Duodenal mucosa (tissue), 2 donors: Measurements from ENCODE around the gene LTA4H.

Experiments used
- H3K27ac ChIP-seq: one replicate; pipeline ENCODE4 v1.7.0; 2013; ENCODE audit warnings: low read depth, low read length
- H3K27me3 ChIP-seq, 2 donors: one replicate each; pipeline ENCODE4 v1.7.0; 2013; ENCODE audit warnings: low read length in 2 of 2, control low read depth in 1 of 2; ENCODE audit not compliant: insufficient read depth in 2 of 2, control insufficient read depth in 1 of 2
- H3K36me3 ChIP-seq, 2 donors: one replicate each; pipeline ENCODE4 v1.7.0; 2013; ENCODE audit warnings: low read length in 2 of 2, control low read depth in 1 of 2; ENCODE audit not compliant: insufficient read depth in 2 of 2, control insufficient read depth in 1 of 2
- H3K4me1 ChIP-seq, 2 donors: one replicate each; pipeline ENCODE4 v1.7.0; 2013; ENCODE audit warnings: low read length in 2 of 2, control low read depth in 1 of 2; ENCODE audit not compliant: insufficient read depth in 2 of 2, control insufficient read depth in 1 of 2
- H3K4me3 ChIP-seq, 2 donors: one replicate each; pipeline ENCODE4 v1.7.0; 2013; ENCODE audit warnings: low read length in 2 of 2, low read depth in 1 of 2
- H3K9ac ChIP-seq, 2 donors: one replicate each; pipeline ENCODE4 v1.7.0; 2013; ENCODE audit warnings: low read length in 2 of 2, low read depth in 1 of 2
- H3K9me3 ChIP-seq, 2 donors: one replicate each; pipeline ENCODE4 v1.7.0; 2013; ENCODE audit warnings: low read length in 2 of 2, control low read depth in 1 of 2; ENCODE audit not compliant: control insufficient read depth in 1 of 2

The LTA4H gene

GRCh38 chr12:96000858-96001257, 34.5 kb downstream of the LTA4H start:
- H3K27ac ChIP-seq = no peak overlapping the region
- no peak overlapping the region for H3K9ac ChIP-seq
- H3K36me3 ChIP-seq = peaks cover 29 to 39% of the 10 kb centered on the region in 2 donors
- H3K9me3 ChIP-seq = no peaks in the 10 kb centered on the region
- H3K4me1 ChIP-seq = peaks cover 4 to 12% of the 10 kb centered on the region in 2 donors
- H3K4me3 ChIP-seq = no peak overlapping the region
- no peaks in the 10 kb centered on the region for H3K27me3 ChIP-seq

- peaks cover 9 to 15% of the 10 kb centered on the region in 2 donors for H3K4me1 ChIP-seq
- H3K4me3 ChIP-seq = no peak overlapping the region
- no peaks in the 10 kb centered on the region for H3K27me3 ChIP-seq
- no peak overlapping the region for H3K27ac ChIP-seq
- H3K9me3 ChIP-seq = no peaks in the 10 kb centered on the region
- H3K9ac ChIP-seq = no peak overlapping the region
- peaks cover 17 to 26% of the 10 kb centered on the region in 2 donors for H3K36me3 ChIP-seq
Observed at GRCh38 chr12:95999484-95999883, 35.9 kb downstream of the LTA4H start.

DNA sequence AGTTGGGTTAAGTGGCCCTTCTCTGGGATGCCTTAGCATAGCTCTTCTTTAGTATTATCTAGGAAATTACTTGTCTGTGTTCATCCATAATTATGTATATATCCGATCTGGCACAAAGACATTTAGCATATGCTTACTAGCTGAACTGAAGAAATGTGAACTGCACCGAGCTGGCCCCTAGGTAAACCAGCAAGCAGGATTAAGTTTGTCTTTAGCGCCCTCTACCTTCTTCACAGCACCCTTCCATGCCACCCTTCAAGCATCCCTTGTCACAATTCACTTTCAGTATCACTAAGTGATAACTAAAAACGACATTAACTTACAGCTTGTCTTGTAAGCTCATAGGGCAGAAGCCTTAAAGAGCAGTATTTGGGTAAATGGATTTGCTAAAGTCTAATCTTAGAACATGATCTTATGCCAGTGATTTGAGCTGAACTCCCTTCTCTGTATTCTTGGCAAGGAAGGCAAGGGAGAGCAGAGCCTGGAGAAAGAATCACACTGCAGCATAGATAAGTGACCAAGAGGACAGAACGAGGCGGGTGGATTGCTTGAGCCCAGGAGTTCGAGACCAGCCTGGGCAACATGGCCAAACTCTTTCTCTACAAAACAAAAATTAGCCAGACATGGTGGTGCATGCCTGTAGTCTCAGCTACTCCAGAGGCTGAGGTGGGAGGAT, 36.6 kb downstream of the LTA4H start:
- no peak overlapping the region for H3K9ac ChIP-seq
- no peaks in the 10 kb centered on the region for H3K27me3 ChIP-seq
- H3K4me1 ChIP-seq = peaks cover 9 to 15% of the 10 kb centered on the region in 2 donors
- H3K9me3 ChIP-seq = no peaks in the 10 kb centered on the region
- H3K27ac ChIP-seq = no peak overlapping the region
- no peak overlapping the region for H3K4me3 ChIP-seq
- peaks cover 14 to 22% of the 10 kb centered on the region in 2 donors for H3K36me3 ChIP-seq

GRCh38 chr12:95997911-95998510, 37.4 kb downstream of the LTA4H start:
- Histone ChIP-seq H3K27ac (no peak overlapping the region), H3K9ac (no peak overlapping the region), H3K4me3 (no peak overlapping the region)

GRCh38 chr12:95997276-95997675, 38.1 kb downstream of the LTA4H start:
- H3K27me3 ChIP-seq = no peaks in the 10 kb centered on the region
- H3K9ac ChIP-seq = no peak overlapping the region
- peaks cover 9 to 15% of the 10 kb centered on the region in 2 donors for H3K4me1 ChIP-seq
- H3K9me3 ChIP-seq = no peaks in the 10 kb centered on the region
- no peak overlapping the region for H3K27ac ChIP-seq
- peaks cover 7 to 12% of the 10 kb centered on the region in 2 donors for H3K36me3 ChIP-seq
- no peak overlapping the region for H3K4me3 ChIP-seq

More at GRCh38 chr12:95997911-95998510, 37.4 kb downstream of the LTA4H start:
- Histone ChIP-seq H3K9me3 (no peaks in the 10 kb centered on the region), H3K27me3 (no peaks in the 10 kb centered on the region), H3K36me3 (peaks cover 14 to 18% of the 10 kb centered on the region in 2 donors), H3K4me1 (peaks cover 9 to 15% of the 10 kb centered on the region in 2 donors)

GRCh38 chr12:95996034-95996658, 39.2 kb downstream of the LTA4H start, which contains the start of gene HAL:
Gene HAL, minus strand, starts transcription at chr12:95996344. Its CDS starts 434 bp downstream, at chr12:95995910.
- Histone ChIP-seq H3K27ac (no peak within 1 kb of the TSS), H3K9me3 (no peaks in the 10 kb centered on the region), H3K4me1 (peaks cover 9 to 15% of the 10 kb centered on the region in 2 donors), H3K36me3 (peaks cover 3 to 7% of the 10 kb centered on the region in 2 donors), H3K27me3 (no peaks in the 10 kb centered on the region), H3K9ac (no peak within 1 kb of the TSS), H3K4me3 (no peak within 1 kb of the TSS)

GRCh38 chr12:95995238-95996031, 40.0 kb downstream of the LTA4H start:
- H3K9me3 ChIP-seq = no peaks in the 10 kb centered on the region
- H3K36me3 ChIP-seq = peaks cover 0 to 6% of the 10 kb centered on the region in 2 donors
- H3K27me3 ChIP-seq = no peaks in the 10 kb centered on the region
- H3K4me1 ChIP-seq = peaks cover 9 to 15% of the 10 kb centered on the region in 2 donors
- H3K9ac ChIP-seq = no peak overlapping the region
- no peak overlapping the region for H3K4me3 ChIP-seq
- H3K27ac ChIP-seq = no peak overlapping the region

- no peak overlapping the region for H3K4me3 ChIP-seq
- peaks cover 9 to 15% of the 10 kb centered on the region in 2 donors for H3K4me1 ChIP-seq
- H3K27ac ChIP-seq = no peak overlapping the region
- H3K9me3 ChIP-seq = no peaks in the 10 kb centered on the region
- no peak overlapping the region for H3K9ac ChIP-seq
- peaks cover 0 to 4% of the 10 kb centered on the region in 2 donors for H3K27me3 ChIP-seq
- H3K36me3 ChIP-seq = no peaks in the 10 kb centered on the region
Observed at GRCh38 chr12:95994476-95994875, 40.9 kb downstream of the LTA4H start.

DNA sequence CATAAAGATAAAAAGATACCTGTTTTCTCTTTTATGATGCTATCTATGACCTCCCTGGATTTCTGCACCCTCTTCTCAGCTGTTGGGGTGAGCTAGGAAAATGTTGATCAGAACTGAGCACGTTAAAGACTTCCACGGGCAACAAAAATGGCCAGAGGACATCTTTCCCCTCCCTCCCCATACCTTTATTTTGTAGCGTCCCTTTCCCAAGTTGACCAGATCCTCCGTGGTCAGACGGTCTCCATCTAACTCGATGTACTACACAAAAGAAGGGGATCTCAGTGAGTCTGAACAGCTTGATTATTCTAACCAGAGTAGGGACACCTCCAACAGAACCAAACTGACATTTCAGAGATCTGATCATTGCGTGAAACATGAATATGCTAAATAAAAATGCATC, 41.5 kb downstream of the LTA4H start:
- Histone ChIP-seq H3K9ac (no peak overlapping the region), H3K36me3 (no peaks in the 10 kb centered on the region), H3K27ac (no peak overlapping the region), H3K9me3 (no peaks in the 10 kb centered on the region), H3K27me3 (peaks cover 0 to 5% of the 10 kb centered on the region in 2 donors), H3K4me1 (peaks cover 9 to 15% of the 10 kb centered on the region in 2 donors), H3K4me3 (no peak overlapping the region)
